Measurements from ENCODE around the gene EPHB2.

Gene EPHB2

GRCh38 chr1:22814176-22815042 is 103.8 kb downstream of the EPHB2 start:
- Histone ChIP-seq H3K36me3 (ENCODE audit: control insufficient read depth in 2 of 2, insufficient read depth in 1 of 2, low read length in 2 of 2) (no peaks in the 10 kb centered on the region), H3K27ac (ENCODE audit: extremely low read depth, low read depth, low read length) (no peak overlapping the region), H3K9me3 (ENCODE audit: control insufficient read depth, insufficient read depth, low read depth, low read length) (no peaks in the 10 kb centered on the region), H3K4me1 (ENCODE audit: control insufficient read depth, insufficient read depth, low read length) (no peaks in the 10 kb centered on the region), H3K4me3 (ENCODE audit: low read depth, low read length) (no peak overlapping the region)
- ChIA-PET CTCF (interaction anchor here (0.9 kb wide), 1 partner anchor 48 kb away, joined by 4 read pairs; no protein-coding TSS in a partner anchor), POLR2A (no interaction called here)
- TF ChIP-seq ZNF521 (tag by site-specific recombination; IDR thresholded peaks at IDR 0.05): no peak
- no peak for TF ChIP-seq ZNF645 (tag by site-specific recombination; IDR thresholded peaks at IDR 0.05)
- TF ChIP-seq EGR2 (tag by site-specific recombination; IDR thresholded peaks at IDR 0.05; ENCODE audit: low read depth): no peak
- no peak for TF ChIP-seq ZNF202 (tag by site-specific recombination; IDR thresholded peaks at IDR 0.05; ENCODE audit: borderline replicate concordance)
- TF ChIP-seq ZBTB1 (tag by site-specific recombination; IDR thresholded peaks at IDR 0.05): no peak
- no peak for TF ChIP-seq ZNF2 (tag by site-specific recombination; IDR thresholded peaks at IDR 0.05)
- TF ChIP-seq FEZF1 (tag by site-specific recombination; IDR thresholded peaks at IDR 0.05): no peak
- TF ChIP-seq HIC1 (tag by site-specific recombination; IDR thresholded peaks at IDR 0.05): no peak
- no peak for TF ChIP-seq ZNF16 (tag by site-specific recombination; IDR thresholded peaks at IDR 0.05; ENCODE audit: low read depth)
- TF ChIP-seq ELK4 (IDR thresholded peaks at IDR 0.05; ENCODE audit: borderline replicate concordance, low read depth, low read length): no peak

- CTCF ChIA-PET: interaction anchor here (0.9 kb wide), 1 partner anchor 47 kb away, joined by 4 read pairs; no protein-coding TSS in a partner anchor
- H3K9me3 ChIP-seq (ENCODE audit: control insufficient read depth, insufficient read depth, low read depth, low read length): no peaks in the 10 kb centered on the region
- H3K27ac ChIP-seq (ENCODE audit: extremely low read depth, low read depth, low read length): no peak overlapping the region
- no peaks in the 10 kb centered on the region for H3K4me1 ChIP-seq (ENCODE audit: control insufficient read depth, insufficient read depth, low read length)
- H3K36me3 ChIP-seq (ENCODE audit: control insufficient read depth in 2 of 2, insufficient read depth in 1 of 2, low read length in 2 of 2): no peaks in the 10 kb centered on the region
- POLR2A ChIA-PET: no interaction called here
- TF ChIP-seq GLIS2 (tag by site-specific recombination; IDR thresholded peaks at IDR 0.05) (peak; percentile 26; the same call in 1 of the 2 replicates), PBX3 (CRISPR knock-in tag; IDR thresholded peaks at IDR 0.05) (no peak)
- H3K4me3 ChIP-seq (ENCODE audit: low read depth, low read length): no peak overlapping the region
These were observed 104.4 kb downstream of the EPHB2 start for GRCh38 chr1:22815043-22815365.

- Histone ChIP-seq H3K9me3 (ENCODE audit: control insufficient read depth, insufficient read depth, low read depth, low read length) (no peaks in the 10 kb centered on the region), H3K27ac (ENCODE audit: extremely low read depth, low read depth, low read length) (no peak overlapping the region), H3K4me3 (ENCODE audit: low read depth, low read length) (no peak overlapping the region), H3K36me3 (ENCODE audit: control insufficient read depth in 2 of 2, insufficient read depth in 1 of 2, low read length in 2 of 2) (no peaks in the 10 kb centered on the region), H3K4me1 (ENCODE audit: control insufficient read depth, insufficient read depth, low read length) (no peaks in the 10 kb centered on the region)
- CTCF ChIA-PET: interaction anchor here (0.9 kb wide), 1 partner anchor 46 kb away, joined by 4 read pairs; no protein-coding TSS in a partner anchor
- peak; percentile 77; the same call in 1 of the 2 replicates for TF ChIP-seq ZNF768 (tag by site-specific recombination; IDR thresholded peaks at IDR 0.05)
- TF ChIP-seq ZNF18 (tag by site-specific recombination; IDR thresholded peaks at IDR 0.05): no peak
- POLR2A ChIA-PET: no interaction called here
These were observed 104.9 kb downstream of the EPHB2 start for GRCh38 chr1:22815421-22816066.

Measured in HEK293 (cell line).